Sigmoid colon (tissue), 7 donors: ENCODE data around the gene SPOP. TPM values are rescaled to one million over a fixed set of nuclear protein-coding genes. Genes with fewer than 3 reads are reported as not detected.

Source experiments
- DNase-seq: peaks from one replicate; pipeline ENCODE4 v3.0.0-alpha.2; 2019
- H3K27ac ChIP-seq, 4 donors: fragments of 200-600 bp; sonication (generic); one replicate each; pipeline ENCODE4 v1.5.1; 2016 to 2019; ENCODE audit warnings: mild to moderate bottlenecking in 1 of 4
- H3K27me3 ChIP-seq, 3 donors: fragments of 200-600 bp; sonication (generic); one replicate each; pipeline ENCODE4 v1.5.1; 2019; ENCODE audit warnings: mild to moderate bottlenecking in 1 of 3
- H3K36me3 ChIP-seq, 4 donors: fragments of 200-600 bp; sonication (generic); one replicate each; pipeline ENCODE4 v1.5.1; 2016 to 2019
- H3K4me1 ChIP-seq, 4 donors: fragments of 200-600 bp; sonication (generic); one replicate each; pipeline ENCODE4 v1.5.1; 2017 to 2019
- H3K4me3 ChIP-seq, 4 donors: fragments of 200-600 bp; sonication (generic); one replicate each; pipeline ENCODE4 v1.5.1; 2017 to 2019; ENCODE audit warnings: mild to moderate bottlenecking in 2 of 4, moderate library complexity in 1 of 4
- H3K9me3 ChIP-seq, 4 donors: fragments of 200-600 bp in 3 of 4; sonication (generic) in 3 of 4; one replicate each; pipeline versions ENCODE4 v1.5.1 to v1.6.1; 2013 to 2019
- EP300 ChIP-seq, 4 donors: sonication (generic); formaldehyde crosslinking; IDR thresholded peaks; one replicate each; pipeline ENCODE4 v1.6.1; 2017; ENCODE audit warnings: antibody characterized with exemption in 4 of 4
- POLR2A ChIP-seq, 2 donors: fragments of 450-650 bp; IDR thresholded peaks; one replicate each; pipeline ENCODE4 v1.6.1; 2016; ENCODE audit warnings: antibody characterized with exemption in 2 of 2, mild to moderate bottlenecking in 2 of 2, moderate library complexity in 2 of 2
- POLR2AphosphoS5 ChIP-seq, 4 donors: sonication (generic); formaldehyde crosslinking; IDR thresholded peaks; one replicate each; pipeline ENCODE4 v1.6.1; 2017; ENCODE audit warnings: antibody characterized with exemption in 4 of 4
- WGBS, 2 donors: extraction: QIAGEN DNeasy Blood & Tissue Kit; methylation state at CpG; one replicate each; pipeline ENCODE4 v1.1.7; 2013; 5-methylcytosine and 5-hydroxymethylcytosine counted together
- intact Hi-C: fragments of 100-400 bp; cut with DNase I; formaldehyde crosslinking; loops from one replicate; pipeline ENCODE4 v1.15.1; 2023
- polyA plus RNA-seq, 3 donors: library from polyadenylated mRNA; stranded (reverse); fragments of 200-250 nt; gene quantifications; one replicate each; pipeline ENCODE4 v1.2.3, GENCODE V29; 2013
- total RNA-seq, 4 donors: library from RNA; depleted of rRNA; stranded (reverse); fragments of >200 nt; gene quantifications; one replicate each; pipeline ENCODE4 v1.1.0, GENCODE V29; 2016
- TF ChIP-seq, protein P1 (sequence below), 4 experiments: fragments of 450-650 bp in 3 of 4; fragments of 200-600 bp in 1 of 4; IDR thresholded peaks; one replicate each; pipeline ENCODE4 v1.5.1; 2016 to 2019; ENCODE audit warnings: antibody characterized with exemption in 4 of 4, mild to moderate bottlenecking in 3 of 4, moderate library complexity in 2 of 4
- donor health status: healthy with polysubstance abuse.
- donor health status: Bipolar disorder and iron deficiency.
- donor health status: healthy.

The SPOP gene
- total and polyA plus RNA-seq, 7 donors = 33.0 to 332 (median 226) TPM

DNA sequence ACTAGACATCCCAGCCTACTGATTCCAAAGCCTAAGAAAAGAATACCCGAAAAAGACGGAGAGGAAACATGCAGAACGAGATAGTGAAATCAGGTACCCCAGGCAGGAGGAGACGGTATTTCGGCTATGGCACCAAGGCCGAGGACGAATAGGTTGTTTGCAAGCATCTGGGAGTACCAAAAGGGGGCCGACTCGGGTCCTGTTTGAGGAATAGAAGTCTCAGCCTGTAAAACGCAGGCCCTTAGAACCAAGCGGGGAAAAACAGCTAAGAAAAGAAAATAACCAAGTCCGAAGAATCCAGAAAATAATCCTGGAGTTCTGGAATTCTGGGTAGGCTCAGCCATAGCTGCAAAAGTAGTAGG is 29.3 kb upstream of the SPOP start:
- no peak for DNase-seq
- H3K9me3 ChIP-seq = no peaks in the 10 kb centered on the region
- WGBS, 2 donors = 1% methylated on average over 12 of the region's 12 CpGs
- peaks cover 0 to 23% (median 22%) of the 10 kb centered on the region in 4 donors for H3K4me1 ChIP-seq
- H3K27ac ChIP-seq = peak overlapping the region; percentile 89 to 92 (median 90)
- TF ChIP-seq EP300 (IDR thresholded peaks at IDR 0.05) = no peak
- no peak for TF ChIP-seq POLR2AphosphoS5 (IDR thresholded peaks at IDR 0.05)
- TF ChIP-seq, protein P1, sequence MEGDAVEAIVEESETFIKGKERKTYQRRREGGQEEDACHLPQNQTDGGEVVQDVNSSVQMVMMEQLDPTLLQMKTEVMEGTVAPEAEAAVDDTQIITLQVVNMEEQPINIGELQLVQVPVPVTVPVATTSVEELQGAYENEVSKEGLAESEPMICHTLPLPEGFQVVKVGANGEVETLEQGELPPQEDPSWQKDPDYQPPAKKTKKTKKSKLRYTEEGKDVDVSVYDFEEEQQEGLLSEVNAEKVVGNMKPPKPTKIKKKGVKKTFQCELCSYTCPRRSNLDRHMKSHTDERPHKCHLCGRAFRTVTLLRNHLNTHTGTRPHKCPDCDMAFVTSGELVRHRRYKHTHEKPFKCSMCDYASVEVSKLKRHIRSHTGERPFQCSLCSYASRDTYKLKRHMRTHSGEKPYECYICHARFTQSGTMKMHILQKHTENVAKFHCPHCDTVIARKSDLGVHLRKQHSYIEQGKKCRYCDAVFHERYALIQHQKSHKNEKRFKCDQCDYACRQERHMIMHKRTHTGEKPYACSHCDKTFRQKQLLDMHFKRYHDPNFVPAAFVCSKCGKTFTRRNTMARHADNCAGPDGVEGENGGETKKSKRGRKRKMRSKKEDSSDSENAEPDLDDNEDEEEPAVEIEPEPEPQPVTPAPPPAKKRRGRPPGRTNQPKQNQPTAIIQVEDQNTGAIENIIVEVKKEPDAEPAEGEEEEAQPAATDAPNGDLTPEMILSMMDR (IDR thresholded peaks at IDR 0.05) = no peak
- TF ChIP-seq POLR2A (IDR thresholded peaks at IDR 0.05) = no peak
- no peaks in the 10 kb centered on the region for H3K27me3 ChIP-seq
- intact Hi-C loops = loop anchor here (5.0 kb wide), 3 partner anchors 55 to 290 kb away; partner anchors contain the start of genes DLX3 and FAM117A
- H3K4me3 ChIP-seq = peak overlapping the region; percentile 76 to 93 (median 85)
- H3K36me3 ChIP-seq = peaks cover 27 to 59% (median 38%) of the 10 kb centered on the region in 4 donors

DNA sequence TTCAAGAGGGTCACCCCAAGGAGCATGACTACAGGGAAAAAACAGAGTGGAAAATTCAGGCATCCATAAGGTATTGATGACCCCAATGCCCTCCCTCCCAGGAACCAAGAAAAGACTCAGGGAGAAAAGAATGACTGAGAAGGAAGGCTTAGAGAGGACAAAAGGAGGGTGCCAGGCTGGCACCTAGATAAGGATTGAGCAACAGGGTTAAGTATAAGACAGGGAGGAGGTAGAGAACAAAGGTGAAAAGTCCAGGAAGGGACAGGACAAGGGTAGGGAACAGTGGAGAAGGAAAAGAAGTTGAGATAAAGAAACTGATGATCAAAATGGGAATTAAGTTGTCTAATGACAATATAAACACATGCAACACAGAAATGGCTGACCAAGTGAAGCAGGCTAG is 27.4 kb upstream of the SPOP start:
- H3K27ac ChIP-seq = no peak overlapping the region
- intact Hi-C loops = loop anchor here (5.0 kb wide), 3 partner anchors 57 to 292 kb away; partner anchors contain the start of genes DLX3 and FAM117A
- DNase-seq = no peak
- H3K9me3 ChIP-seq = no peaks in the 10 kb centered on the region
- H3K27me3 ChIP-seq = no peaks in the 10 kb centered on the region
- H3K4me3 ChIP-seq = no peak overlapping the region
- peaks cover 0 to 23% (median 22%) of the 10 kb centered on the region in 4 donors for H3K4me1 ChIP-seq
- TF ChIP-seq POLR2A (IDR thresholded peaks at IDR 0.05) (no peak), EP300 (IDR thresholded peaks at IDR 0.05) (no peak), POLR2AphosphoS5 (IDR thresholded peaks at IDR 0.05) (no peak)
- TF ChIP-seq, protein P1 (IDR thresholded peaks at IDR 0.05) = no peak
- peaks cover 36 to 60% (median 48%) of the 10 kb centered on the region in 4 donors for H3K36me3 ChIP-seq

DNA sequence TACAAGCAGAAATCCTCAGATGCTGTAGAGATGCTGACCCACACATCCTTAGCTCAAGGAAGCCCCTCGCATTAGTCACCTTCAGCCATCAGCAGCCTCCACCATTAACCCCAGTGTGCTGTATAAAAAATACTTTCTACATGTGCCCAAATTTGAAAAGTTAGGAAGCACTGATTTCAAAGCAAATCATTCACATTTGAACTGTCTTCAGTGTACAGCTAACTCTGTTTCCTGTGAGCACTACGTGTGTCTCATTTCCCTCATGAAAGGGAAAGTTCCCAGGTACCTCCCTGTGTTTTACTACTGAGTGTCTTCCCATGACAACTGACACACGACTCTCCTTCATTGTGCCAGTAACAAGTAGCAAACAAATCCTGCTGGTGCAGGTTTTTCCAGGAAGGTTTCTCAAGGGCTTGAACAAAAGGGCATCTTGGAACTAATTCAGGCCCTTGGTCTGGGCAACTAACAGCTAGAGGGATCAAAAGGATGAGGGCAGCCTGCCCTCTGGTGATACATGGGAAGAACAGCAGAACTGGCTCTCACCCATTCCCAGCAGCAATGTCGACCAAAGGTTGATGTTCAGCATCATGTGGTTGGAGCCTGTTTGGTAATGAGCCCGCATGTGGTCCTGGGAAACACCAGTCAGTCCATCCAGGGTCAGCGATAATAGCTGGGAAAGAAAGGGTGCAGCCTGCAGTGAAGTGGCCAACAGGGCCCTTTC is 25.8 kb upstream of the SPOP start:
- Histone ChIP-seq H3K9me3 (no peaks in the 10 kb centered on the region), H3K4me3 (no peak overlapping the region), H3K36me3 (peaks cover 36 to 62% (median 48%) of the 10 kb centered on the region in 4 donors), H3K27me3 (no peaks in the 10 kb centered on the region), H3K27ac (peak overlapping the region in 2 of 4 donors; percentile 23 to 43), H3K4me1 (peaks cover 0 to 19% (median 18%) of the 10 kb centered on the region in 4 donors)
- DNase-seq = no peak
- TF ChIP-seq POLR2AphosphoS5 (IDR thresholded peaks at IDR 0.05) = no peak
- no peak for TF ChIP-seq POLR2A (IDR thresholded peaks at IDR 0.05)
- no peak for TF ChIP-seq EP300 (IDR thresholded peaks at IDR 0.05)
- TF ChIP-seq, protein P1 (IDR thresholded peaks at IDR 0.05) = peak in 3 of 4 experiments; percentile 32 to 50 (median 35)
- 44 to 62% methylated on average over 6 of the region's 6 CpGs for whole genome bisulfite sequencing, 2 donors
- intact Hi-C loops = no loop called here

DNA sequence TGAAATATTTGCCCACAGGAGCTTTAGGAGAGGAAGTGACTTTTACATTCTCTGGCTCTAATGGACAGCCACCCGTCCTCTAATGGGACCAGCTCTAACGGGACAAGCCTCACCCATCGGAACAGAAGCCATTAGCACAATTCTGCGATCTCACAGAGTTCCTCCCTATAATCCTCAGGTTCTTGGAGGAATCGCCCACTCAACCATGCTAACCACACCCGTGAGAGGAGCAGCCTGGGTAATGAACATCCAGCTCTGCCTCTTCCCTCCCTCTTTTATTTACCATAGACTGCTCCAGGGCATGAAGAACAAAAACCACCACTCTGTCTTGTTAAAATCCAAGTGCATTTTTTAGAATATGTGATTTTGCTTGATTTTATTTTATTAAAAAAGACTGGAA is 23.1 kb upstream of the SPOP start:
- intact Hi-C loops = no loop called here
- Histone ChIP-seq H3K4me1 (no peaks in the 10 kb centered on the region), H3K4me3 (no peak overlapping the region), H3K9me3 (no peaks in the 10 kb centered on the region), H3K36me3 (peaks cover 36 to 62% (median 48%) of the 10 kb centered on the region in 4 donors), H3K27me3 (no peaks in the 10 kb centered on the region), H3K27ac (no peak overlapping the region)
- WGBS, 2 donors = 78 to 86% methylated on average over 6 of the region's 6 CpGs
- no peak for DNase-seq
- TF ChIP-seq, protein P1 (IDR thresholded peaks at IDR 0.05) = no peak
- TF ChIP-seq POLR2AphosphoS5 (IDR thresholded peaks at IDR 0.05) = no peak
- no peak for TF ChIP-seq EP300 (IDR thresholded peaks at IDR 0.05)
- no peak for TF ChIP-seq POLR2A (IDR thresholded peaks at IDR 0.05)
